ENCODE measurements around the gene DACT2.

DNA sequence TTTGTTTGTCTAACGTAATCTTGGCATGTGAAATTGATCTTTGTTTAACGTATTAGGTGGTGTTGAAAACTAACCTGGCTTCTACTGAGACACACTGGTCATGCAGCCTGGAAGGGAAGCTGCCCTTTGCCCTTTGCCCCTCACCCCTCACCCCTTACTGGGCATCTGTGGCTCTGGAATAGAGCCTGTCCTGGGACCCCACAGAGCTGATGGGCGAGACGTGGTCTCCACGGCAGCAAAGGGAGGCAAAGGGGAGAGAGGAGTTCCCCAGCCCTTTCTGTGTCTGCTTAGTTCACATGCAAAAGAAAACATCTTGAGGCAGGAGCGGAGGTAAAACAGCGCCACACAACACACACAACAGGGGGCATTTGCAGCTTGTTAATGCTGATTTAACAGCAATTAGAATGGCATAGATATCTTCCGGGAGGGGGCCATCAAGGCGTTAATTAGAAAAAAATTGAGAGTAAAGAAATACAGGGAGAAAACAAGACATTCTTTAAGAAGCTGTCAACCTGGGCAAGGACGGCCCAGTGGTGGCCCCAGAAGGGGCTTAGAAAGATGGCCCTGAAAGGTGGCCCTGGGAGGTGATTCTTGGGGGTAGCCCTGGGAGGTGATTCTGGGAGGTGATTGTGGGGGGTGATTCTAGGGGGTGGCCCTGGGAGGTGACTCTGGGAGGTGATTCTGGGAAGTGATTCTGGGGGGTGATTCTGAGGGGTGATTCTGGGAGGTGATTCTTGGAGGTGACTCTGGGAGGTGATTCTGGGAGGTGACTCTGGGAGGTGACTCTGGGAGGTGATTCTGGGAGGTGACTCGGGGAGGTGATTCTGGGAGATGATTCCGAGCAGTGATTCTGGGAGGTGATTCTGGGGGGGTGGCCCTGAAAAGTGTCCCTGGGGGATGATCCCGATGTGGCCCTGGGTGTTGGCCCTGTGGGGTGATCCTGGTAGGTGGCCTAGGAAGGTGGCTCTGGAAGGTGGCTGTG is 44.5 kb upstream of the DACT2 start:
- no peak for TF ChIP-seq CTCF (IDR thresholded peaks at IDR 0.05; ENCODE audit: borderline replicate concordance, extremely low read depth, low read length, poor library complexity, severe bottlenecking)
- no peak for TF ChIP-seq EZH2 (IDR thresholded peaks at IDR 0.05; ENCODE audit: borderline replicate concordance, low read depth, low read length, severe bottlenecking)
